GM23338 (cell line): ENCODE results near the gene RPL28.

Source experiments
- CREB1 ChIP-seq: fragments of 250-450 bp; sonication (Bioruptor Pico); IDR thresholded peaks from 2 replicates; pipeline ENCODE4 v1.5.0; 2020; ENCODE audit warnings: low read depth, mild to moderate bottlenecking, moderate library complexity
- EZH2 ChIP-seq: fragments of 200-600 bp; sonication (generic); IDR thresholded peaks from one replicate; pipeline ENCODE4 v1.8.0; 2017; ENCODE audit warnings: antibody characterized with exemption, mild to moderate bottlenecking, low read depth; ENCODE audit not compliant: unreplicated experiment
- EZH2phosphoT487 ChIP-seq: fragments of 200-600 bp; sonication (generic); IDR thresholded peaks from one replicate; pipeline ENCODE4 v1.8.1; 2018; ENCODE audit warnings: antibody characterized with exemption; ENCODE audit not compliant: unreplicated experiment
- NANOG ChIP-seq: IDR thresholded peaks from 2 replicates; pipeline ENCODE4 v1.6.1; 2016; ENCODE audit warnings: antibody characterized with exemption, borderline replicate concordance
- POLR2AphosphoS5 ChIP-seq: IDR thresholded peaks from 2 replicates; pipeline ENCODE4 v1.6.1; 2016; ENCODE audit warnings: antibody characterized with exemption, low read depth
- STAT1 ChIP-seq: IDR thresholded peaks from one replicate; pipeline ENCODE4 v1.6.1; 2016; ENCODE audit warnings: antibody characterized with exemption; ENCODE audit not compliant: unreplicated experiment
- ZNF114 ChIP-seq: fragments of 250-450 bp; sonication (Bioruptor Pico); IDR thresholded peaks from 2 replicates; pipeline ENCODE4 v1.5.0; 2020; ENCODE audit warnings: mild to moderate bottlenecking, moderate library complexity
- TF ChIP-seq, protein P1 (sequence below), 2 experiments: fragments of 200-600 bp in 1 of 2; sonication (generic) in 1 of 2; conservative IDR thresholded peaks; 2 replicates each; pipeline versions ENCODE4 v1.5.1 to v1.6.1; 2016 to 2017; ENCODE audit warnings: antibody characterized with exemption in 2 of 2, low read depth in 2 of 2, mild to moderate bottlenecking in 2 of 2, moderate library complexity in 1 of 2
- TF ChIP-seq, protein P2 (sequence below): IDR thresholded peaks from 2 replicates; pipeline ENCODE4 v1.6.1; 2016; ENCODE audit warnings: antibody characterized with exemption
- TF ChIP-seq, protein P3 (sequence below): IDR thresholded peaks from one replicate; pipeline ENCODE4 v1.6.1; 2018; ENCODE audit warnings: antibody characterized with exemption; ENCODE audit not compliant: unreplicated experiment
- TF ChIP-seq, protein P4 (sequence below): fragments of 250-450 bp; sonication (Bioruptor Pico); IDR thresholded peaks from 2 replicates; pipeline ENCODE4 v1.5.0; 2020; ENCODE audit warnings: mild to moderate bottlenecking, moderate library complexity

DNA sequence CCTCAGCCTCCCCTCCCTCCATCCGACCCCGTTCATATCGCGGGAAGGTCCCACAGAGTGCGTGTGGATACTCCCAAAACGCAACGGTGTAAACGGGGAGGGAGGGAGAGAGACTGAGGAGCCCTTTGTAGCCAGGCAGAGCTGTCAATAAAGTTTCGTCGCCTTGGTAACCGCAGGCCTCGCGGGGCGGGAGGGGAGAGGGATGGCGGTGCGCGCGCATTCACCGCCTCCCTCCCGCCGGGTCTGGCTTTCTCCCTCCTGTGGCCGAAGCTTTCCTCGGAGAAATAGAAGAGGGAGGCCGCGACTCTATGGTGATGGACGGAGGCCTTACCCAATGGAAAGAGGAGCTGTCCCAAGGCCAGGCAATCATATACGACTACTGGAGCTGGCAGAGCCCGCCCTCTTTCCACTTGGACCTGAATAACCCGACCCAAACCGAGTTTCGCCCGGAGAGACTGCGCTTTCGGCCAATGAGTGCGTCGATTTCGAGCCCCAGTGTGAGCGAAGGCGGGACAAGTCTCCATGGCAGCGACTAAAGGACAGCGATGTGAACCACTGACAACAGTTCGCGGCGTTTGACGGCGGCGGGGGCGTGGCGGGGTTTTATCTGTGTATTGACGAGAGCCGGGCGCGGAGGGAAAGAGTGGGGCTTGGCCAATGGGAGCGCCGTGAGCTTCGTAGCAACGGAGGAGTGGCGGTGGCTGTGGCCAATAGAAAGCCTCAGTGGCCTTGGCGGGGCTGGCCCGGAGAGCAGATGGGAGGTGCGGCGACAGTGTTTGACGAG lies 46.4 kb upstream of the RPL28 start, which contains the start of gene KMT5C:
- TF ChIP-seq NANOG: no peak
- peak; percentile 68 for TF ChIP-seq POLR2AphosphoS5
- TF ChIP-seq, protein P1, sequence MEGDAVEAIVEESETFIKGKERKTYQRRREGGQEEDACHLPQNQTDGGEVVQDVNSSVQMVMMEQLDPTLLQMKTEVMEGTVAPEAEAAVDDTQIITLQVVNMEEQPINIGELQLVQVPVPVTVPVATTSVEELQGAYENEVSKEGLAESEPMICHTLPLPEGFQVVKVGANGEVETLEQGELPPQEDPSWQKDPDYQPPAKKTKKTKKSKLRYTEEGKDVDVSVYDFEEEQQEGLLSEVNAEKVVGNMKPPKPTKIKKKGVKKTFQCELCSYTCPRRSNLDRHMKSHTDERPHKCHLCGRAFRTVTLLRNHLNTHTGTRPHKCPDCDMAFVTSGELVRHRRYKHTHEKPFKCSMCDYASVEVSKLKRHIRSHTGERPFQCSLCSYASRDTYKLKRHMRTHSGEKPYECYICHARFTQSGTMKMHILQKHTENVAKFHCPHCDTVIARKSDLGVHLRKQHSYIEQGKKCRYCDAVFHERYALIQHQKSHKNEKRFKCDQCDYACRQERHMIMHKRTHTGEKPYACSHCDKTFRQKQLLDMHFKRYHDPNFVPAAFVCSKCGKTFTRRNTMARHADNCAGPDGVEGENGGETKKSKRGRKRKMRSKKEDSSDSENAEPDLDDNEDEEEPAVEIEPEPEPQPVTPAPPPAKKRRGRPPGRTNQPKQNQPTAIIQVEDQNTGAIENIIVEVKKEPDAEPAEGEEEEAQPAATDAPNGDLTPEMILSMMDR (conservative IDR thresholded peaks at IDR 0.05; ENCODE audit: low read depth in 2 of 2): no peak
- no peak for TF ChIP-seq EZH2
- no peak for TF ChIP-seq EZH2phosphoT487
- TF ChIP-seq, protein P2, sequence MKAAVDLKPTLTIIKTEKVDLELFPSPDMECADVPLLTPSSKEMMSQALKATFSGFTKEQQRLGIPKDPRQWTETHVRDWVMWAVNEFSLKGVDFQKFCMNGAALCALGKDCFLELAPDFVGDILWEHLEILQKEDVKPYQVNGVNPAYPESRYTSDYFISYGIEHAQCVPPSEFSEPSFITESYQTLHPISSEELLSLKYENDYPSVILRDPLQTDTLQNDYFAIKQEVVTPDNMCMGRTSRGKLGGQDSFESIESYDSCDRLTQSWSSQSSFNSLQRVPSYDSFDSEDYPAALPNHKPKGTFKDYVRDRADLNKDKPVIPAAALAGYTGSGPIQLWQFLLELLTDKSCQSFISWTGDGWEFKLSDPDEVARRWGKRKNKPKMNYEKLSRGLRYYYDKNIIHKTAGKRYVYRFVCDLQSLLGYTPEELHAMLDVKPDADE: no peak
- TF ChIP-seq ZNF114 (CRISPR knock-in tag): no peak
- TF ChIP-seq, protein P3, sequence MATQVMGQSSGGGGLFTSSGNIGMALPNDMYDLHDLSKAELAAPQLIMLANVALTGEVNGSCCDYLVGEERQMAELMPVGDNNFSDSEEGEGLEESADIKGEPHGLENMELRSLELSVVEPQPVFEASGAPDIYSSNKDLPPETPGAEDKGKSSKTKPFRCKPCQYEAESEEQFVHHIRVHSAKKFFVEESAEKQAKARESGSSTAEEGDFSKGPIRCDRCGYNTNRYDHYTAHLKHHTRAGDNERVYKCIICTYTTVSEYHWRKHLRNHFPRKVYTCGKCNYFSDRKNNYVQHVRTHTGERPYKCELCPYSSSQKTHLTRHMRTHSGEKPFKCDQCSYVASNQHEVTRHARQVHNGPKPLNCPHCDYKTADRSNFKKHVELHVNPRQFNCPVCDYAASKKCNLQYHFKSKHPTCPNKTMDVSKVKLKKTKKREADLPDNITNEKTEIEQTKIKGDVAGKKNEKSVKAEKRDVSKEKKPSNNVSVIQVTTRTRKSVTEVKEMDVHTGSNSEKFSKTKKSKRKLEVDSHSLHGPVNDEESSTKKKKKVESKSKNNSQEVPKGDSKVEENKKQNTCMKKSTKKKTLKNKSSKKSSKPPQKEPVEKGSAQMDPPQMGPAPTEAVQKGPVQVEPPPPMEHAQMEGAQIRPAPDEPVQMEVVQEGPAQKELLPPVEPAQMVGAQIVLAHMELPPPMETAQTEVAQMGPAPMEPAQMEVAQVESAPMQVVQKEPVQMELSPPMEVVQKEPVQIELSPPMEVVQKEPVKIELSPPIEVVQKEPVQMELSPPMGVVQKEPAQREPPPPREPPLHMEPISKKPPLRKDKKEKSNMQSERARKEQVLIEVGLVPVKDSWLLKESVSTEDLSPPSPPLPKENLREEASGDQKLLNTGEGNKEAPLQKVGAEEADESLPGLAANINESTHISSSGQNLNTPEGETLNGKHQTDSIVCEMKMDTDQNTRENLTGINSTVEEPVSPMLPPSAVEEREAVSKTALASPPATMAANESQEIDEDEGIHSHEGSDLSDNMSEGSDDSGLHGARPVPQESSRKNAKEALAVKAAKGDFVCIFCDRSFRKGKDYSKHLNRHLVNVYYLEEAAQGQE: no peak
- TF ChIP-seq STAT1: no peak
- TF ChIP-seq CREB1 (CRISPR knock-in tag): peak; percentile 94
- TF ChIP-seq, protein P4, sequence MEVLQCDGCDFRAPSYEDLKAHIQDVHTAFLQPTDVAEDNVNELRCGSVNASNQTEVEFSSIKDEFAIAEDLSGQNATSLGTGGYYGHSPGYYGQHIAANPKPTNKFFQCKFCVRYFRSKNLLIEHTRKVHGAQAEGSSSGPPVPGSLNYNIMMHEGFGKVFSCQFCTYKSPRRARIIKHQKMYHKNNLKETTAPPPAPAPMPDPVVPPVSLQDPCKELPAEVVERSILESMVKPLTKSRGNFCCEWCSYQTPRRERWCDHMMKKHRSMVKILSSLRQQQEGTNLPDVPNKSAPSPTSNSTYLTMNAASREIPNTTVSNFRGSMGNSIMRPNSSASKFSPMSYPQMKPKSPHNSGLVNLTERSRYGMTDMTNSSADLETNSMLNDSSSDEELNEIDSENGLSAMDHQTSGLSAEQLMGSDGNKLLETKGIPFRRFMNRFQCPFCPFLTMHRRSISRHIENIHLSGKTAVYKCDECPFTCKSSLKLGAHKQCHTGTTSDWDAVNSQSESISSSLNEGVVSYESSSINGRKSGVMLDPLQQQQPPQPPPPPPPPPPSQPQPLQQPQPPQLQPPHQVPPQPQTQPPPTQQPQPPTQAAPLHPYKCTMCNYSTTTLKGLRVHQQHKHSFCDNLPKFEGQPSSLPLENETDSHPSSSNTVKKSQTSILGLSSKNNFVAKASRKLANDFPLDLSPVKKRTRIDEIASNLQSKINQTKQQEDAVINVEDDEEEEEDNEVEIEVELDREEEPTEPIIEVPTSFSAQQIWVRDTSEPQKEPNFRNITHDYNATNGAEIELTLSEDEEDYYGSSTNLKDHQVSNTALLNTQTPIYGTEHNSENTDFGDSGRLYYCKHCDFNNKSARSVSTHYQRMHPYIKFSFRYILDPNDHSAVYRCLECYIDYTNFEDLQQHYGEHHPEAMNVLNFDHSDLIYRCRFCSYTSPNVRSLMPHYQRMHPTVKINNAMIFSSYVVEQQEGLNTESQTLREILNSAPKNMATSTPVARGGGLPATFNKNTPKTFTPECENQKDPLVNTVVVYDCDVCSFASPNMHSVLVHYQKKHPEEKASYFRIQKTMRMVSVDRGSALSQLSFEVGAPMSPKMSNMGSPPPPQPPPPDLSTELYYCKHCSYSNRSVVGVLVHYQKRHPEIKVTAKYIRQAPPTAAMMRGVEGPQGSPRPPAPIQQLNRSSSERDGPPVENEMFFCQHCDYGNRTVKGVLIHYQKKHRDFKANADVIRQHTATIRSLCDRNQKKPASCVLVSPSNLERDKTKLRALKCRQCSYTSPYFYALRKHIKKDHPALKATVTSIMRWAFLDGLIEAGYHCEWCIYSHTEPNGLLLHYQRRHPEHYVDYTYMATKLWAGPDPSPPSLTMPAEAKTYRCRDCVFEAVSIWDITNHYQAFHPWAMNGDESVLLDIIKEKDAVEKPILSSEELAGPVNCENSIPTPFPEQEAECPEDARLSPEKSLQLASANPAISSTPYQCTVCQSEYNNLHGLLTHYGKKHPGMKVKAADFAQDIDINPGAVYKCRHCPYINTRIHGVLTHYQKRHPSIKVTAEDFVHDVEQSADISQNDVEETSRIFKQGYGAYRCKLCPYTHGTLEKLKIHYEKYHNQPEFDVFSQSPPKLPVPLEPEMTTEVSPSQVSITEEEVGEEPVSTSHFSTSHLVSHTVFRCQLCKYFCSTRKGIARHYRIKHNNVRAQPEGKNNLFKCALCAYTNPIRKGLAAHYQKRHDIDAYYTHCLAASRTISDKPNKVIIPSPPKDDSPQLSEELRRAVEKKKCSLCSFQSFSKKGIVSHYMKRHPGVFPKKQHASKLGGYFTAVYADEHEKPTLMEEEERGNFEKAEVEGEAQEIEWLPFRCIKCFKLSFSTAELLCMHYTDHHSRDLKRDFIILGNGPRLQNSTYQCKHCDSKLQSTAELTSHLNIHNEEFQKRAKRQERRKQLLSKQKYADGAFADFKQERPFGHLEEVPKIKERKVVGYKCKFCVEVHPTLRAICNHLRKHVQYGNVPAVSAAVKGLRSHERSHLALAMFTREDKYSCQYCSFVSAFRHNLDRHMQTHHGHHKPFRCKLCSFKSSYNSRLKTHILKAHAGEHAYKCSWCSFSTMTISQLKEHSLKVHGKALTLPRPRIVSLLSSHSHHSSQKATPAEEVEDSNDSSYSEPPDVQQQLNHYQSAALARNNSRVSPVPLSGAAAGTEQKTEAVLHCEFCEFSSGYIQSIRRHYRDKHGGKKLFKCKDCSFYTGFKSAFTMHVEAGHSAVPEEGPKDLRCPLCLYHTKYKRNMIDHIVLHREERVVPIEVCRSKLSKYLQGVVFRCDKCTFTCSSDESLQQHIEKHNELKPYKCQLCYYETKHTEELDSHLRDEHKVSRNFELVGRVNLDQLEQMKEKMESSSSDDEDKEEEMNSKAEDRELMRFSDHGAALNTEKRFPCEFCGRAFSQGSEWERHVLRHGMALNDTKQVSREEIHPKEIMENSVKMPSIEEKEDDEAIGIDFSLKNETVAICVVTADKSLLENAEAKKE (CRISPR knock-in tag): no peak
